Endometrium (tissue), 2 donors: Measurements from ENCODE around the gene THBS4.

Experiments
- FAIRE-seq: peaks from 2 replicates; lab custom pipeline; 2012; peaks lifted over from hg19 to GRCh38; lab: Jason Lieb, UNC
- donor health status: control.
- donor health status: control.

The THBS4 gene

DNA sequence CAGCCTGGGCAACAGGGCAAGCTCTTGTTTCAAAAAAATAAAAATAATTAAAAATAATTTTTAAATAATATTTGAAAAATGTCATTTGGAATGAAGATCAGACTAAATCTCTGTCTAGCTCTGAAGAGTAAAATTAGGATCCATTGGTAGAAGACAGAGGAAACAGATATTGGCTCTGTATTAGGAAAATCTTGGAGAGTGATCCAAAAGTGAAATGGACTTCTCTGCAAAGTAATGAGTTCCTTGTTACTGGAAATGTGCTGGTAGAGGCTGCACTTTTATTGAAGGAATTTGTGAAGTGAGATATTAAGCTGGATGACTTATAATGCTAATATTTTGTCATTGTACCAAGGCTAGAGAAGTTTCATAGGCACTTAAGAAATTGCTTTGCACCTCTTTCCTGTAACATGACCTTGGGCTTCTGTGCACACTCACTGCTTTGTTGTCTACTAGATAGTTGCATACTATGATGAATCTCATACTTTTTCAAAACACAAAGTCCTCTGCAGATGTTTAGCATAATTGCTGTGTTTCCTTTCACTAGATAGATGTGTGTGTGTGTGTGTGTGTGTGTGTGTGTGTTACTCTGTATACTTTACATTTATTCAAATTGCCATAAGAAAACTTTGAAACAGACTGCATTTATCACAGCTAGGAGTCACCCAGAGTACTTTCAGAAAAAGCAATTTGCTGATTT lies 13.1 kb downstream of the THBS4 start:
- no peak for FAIRE-seq

GRCh38 chr5:80052464-80052863 lies 17.3 kb downstream of the THBS4 start:
- FAIRE-seq, result no peak

DNA sequence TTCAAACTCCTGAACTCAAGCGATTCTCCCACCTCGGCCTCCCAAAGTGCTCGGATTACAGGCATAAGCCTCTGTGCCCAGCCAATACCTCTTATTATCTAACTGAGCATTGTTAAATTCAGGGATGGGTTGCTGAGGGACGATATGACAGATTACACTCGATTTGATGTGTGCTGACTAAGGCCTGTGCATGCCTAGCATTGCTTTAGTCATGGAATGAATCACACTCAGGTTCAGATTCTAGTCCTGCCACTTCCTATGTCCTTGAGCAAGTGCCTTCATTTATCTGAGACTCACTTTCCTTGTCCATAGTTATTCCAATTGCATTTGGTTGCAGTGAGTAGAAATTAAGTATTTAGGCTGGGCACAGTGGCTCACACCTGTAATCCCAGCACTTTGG lies 19.5 kb downstream of the THBS4 start:
- FAIRE-seq, result no peak

DNA sequence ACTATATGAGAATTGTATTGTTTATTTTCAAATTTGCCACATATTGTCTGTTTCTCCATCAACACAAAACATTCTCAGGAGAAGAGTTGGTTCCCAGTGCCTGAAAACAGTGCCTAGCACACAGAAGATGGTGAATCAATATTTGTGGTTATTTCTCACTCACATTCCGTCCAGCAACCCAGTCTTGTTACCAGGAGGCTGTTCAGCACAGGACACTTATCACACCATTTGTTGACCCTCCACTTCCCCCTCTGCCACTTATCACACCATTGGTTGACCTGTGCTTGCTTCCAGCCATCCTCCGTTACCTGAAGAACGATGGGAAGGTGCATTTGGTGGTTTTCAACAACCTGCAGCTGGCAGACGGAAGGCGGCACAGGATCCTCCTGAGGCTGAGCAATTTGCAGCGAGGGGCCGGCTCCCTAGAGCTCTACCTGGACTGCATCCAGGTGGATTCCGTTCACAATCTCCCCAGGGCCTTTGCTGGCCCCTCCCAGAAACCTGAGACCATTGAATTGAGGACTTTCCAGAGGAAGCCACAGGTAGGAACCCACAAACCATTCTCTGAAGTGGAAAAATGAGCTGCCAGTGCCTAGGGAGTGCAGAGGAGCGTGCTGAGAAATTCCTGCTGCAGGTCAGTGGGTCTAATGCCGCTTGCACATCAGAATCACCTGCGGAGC lies 20.5 kb downstream of the THBS4 start:
- no peak for FAIRE-seq

- FAIRE-seq, result no peak
Observed at GRCh38 chr5:80057099-80057498, 22.0 kb downstream of the THBS4 start.

DNA sequence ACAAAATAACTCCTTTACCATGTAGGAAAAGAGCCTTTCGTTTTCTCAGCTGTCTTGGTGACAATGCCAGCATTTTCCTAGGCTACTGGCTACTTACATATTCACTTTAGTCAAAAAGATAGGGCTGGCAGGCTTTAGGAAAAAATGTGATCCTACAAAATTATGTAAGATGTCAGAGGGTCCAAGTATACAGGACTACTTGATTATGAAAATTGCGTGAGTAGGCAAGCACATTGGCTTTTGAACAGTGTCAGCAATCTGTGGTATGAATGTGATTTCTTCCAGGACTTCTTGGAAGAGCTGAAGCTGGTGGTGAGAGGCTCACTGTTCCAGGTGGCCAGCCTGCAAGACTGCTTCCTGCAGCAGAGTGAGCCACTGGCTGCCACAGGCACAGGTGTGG lies 22.8 kb downstream of the THBS4 start:
- no peak for FAIRE-seq

DNA sequence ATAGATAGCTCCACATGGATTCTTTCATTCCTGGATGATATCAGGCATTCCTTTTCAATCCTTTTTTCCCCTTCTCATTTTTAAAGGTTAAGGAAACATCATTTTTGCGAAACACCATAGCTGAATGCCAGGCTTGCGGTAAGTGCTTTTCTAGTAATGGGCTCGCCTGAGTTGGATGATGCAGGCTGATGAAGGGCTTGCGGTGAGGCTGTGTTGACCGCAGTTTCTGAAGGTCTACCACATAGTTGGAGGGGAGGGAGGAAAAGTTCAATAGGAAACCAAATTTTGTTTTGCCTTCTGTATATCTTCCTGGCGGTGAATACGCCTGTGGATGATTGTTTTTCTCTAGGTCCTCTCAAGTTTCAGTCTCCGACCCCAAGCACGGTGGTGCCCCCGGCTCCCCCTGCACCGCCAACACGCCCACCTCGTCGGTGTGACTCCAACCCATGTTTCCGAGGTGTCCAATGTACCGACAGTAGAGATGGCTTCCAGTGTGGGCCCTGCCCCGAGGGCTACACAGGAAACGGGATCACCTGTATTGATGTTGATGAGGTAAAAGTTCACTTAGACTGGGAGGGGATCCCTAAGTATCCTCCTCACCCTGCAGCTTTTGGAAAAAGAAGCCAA lies 24.3 kb downstream of the THBS4 start:
- no peak for FAIRE-seq

GRCh38 chr5:80060966-80061365 lies 25.8 kb downstream of the THBS4 start:
- FAIRE-seq, result no peak

- FAIRE-seq, result no peak
Observed at GRCh38 chr5:80061547-80061946, 26.4 kb downstream of the THBS4 start.

DNA sequence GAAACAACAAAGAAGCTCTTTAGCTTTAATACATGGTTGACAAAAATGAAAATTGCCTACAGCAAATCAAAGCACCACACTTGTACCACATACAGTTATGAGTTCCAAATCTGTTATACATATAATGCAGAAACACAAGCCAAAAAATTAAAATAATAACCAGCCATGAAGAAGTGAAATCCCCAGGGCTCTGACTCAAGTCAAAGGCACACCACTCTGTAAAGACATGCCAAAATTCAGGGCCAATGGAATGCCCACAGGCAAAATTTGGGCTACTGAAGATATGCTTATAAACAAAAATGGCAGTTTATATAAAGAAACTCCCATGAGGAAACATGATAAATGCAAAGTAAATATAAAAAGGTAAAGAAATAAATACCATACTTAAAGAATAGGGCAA lies 29.0 kb downstream of the THBS4 start:
- FAIRE-seq, result no peak

- no peak for FAIRE-seq
Observed at GRCh38 chr5:80067016-80067415, 31.9 kb downstream of the THBS4 start.

GRCh38 chr5:80067531-80068245 lies 32.5 kb downstream of the THBS4 start:
- FAIRE-seq, result no peak

DNA sequence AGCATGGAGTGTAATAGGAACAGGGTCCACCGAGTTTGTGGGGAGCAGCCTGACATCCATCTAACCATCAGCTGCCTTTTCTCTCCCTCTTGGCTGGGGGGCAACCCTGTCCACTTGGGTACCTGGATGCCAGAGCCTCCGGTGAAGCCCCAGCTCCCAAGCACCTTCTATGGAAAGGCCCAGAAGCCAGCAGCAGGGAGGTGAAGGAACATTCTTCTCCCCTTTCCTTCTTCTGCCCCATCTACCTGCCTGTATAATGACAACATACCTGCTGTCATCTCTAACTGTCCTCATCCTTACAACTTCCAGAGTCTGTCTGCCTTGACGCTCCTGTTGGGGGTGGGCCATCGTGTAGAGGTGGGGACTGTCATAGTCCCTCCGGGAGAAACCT lies 33.1 kb downstream of the THBS4 start:
- FAIRE-seq, result no peak

GRCh38 chr5:80068775-80069174 lies 33.6 kb downstream of the THBS4 start:
- no peak for FAIRE-seq

- FAIRE-seq, result no peak
Observed at GRCh38 chr5:80069251-80069800, 34.2 kb downstream of the THBS4 start.

- FAIRE-seq, result no peak
Observed at GRCh38 chr5:80069918-80070318, 34.8 kb downstream of the THBS4 start.

DNA sequence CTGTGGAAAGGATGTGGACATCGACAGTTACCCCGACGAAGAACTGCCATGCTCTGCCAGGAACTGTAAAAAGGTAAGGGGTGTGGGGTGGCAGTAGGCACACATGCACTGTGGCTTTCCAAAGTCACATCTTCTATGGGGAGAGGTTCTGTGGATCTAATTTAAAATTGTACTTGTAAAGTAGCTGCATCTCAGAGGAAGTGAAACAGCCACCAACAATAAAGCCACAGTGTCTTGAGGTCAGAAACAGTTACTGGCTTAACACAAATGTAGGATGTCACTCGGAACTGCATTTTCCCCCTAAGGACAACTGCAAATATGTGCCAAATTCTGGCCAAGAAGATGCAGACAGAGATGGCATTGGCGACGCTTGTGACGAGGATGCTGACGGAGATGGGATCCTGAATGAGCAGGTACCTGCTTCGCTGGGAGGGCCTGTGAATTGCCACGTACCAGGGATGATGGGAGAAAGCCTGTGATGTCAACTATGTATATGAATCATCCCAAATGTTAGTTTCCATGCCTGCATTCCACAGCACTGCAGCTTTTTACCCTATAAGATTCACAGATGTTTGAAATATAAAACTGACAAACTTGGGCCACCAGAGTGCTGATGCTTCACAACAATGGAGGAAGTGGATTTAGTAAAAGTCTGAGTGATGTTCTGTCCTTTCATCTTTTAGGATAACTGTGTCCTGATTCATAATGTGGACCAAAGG lies 35.3 kb downstream of the THBS4 start:
- no peak for FAIRE-seq

GRCh38 chr5:80071510-80072021 lies 36.4 kb downstream of the THBS4 start:
- no peak for FAIRE-seq

DNA sequence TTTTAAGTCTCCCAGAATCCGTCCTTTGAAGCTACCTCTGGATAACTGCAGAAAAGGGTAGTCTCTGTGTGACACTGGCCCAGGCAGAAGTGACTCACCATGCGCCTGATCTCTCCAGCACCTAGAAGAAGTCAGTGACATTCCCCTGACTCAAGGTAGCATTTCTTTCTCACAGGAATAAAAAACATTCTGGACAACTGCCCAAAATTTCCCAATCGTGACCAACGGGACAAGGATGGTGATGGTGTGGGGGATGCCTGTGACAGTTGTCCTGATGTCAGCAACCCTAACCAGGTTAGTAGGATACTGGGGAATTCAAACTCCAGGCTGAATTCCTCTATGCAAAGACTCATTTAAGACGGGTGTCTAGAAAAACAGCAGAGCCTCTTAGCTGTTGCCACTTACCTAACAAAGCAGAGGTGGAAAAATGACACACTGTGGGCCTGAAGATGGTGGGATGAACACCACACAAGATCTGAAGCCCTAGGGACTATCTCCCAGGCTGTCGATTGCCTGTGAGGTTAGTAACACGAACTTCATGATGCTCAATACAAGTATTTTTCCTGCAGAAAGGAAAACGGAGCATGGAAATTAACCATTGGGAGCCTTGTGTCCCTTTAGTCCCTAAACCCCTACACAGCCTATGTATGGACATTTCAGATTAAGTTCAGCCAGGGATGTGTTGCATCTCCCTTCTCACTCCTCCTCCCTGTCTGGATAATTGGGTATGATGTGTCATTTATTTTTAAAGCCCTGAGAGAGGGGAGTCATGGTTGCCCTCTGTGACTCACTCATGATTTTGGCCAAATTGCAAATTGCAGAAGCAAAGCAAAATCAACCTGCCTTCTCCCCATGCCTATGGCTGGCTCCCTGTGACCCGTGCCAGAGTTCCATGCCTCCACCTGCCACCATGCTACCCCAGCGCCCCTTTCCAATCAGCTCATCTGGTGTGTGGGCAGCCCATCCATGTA lies 37.2 kb downstream of the THBS4 start:
- no peak for FAIRE-seq
